HUES6 (cell line): ENCODE results near the gene STK16.
"Not testable (repeated sequence)": the region's sequence is repeated elsewhere in the genome, so short reads cannot be mapped to it uniquely, and the experiment has no call there.

ENCODE experiments used
- H3K27ac ChIP-seq: 2 replicates; pipeline ENCODE4 v1.7.0; 2013; ENCODE audit warnings: low read depth, mild to moderate bottlenecking, low read length, inconsistent platforms
- H3K27me3 ChIP-seq: 2 replicates; pipeline ENCODE4 v1.6.1; 2013; ENCODE audit warnings: low read length; ENCODE audit not compliant: control insufficient read depth, insufficient read depth
- H3K36me3 ChIP-seq: 2 replicates; pipeline ENCODE4 v1.6.1; 2013; ENCODE audit warnings: low read length; ENCODE audit not compliant: control insufficient read depth, insufficient read depth
- H3K4me1 ChIP-seq: 2 replicates; pipeline ENCODE4 v1.6.1; 2013; ENCODE audit warnings: low read length; ENCODE audit not compliant: control insufficient read depth, insufficient read depth
- H3K4me3 ChIP-seq: 2 replicates; pipeline ENCODE4 v1.5.1; 2013; ENCODE audit warnings: low read depth, low read length
- H3K9ac ChIP-seq: one replicate; pipeline ENCODE4 v1.6.1; 2013; ENCODE audit warnings: mild to moderate bottlenecking, low read length
- H3K9me3 ChIP-seq: 2 replicates; pipeline ENCODE4 v1.6.1; 2013; ENCODE audit warnings: low read depth, low read length; ENCODE audit not compliant: control insufficient read depth, insufficient read depth

The STK16 gene, protein sequence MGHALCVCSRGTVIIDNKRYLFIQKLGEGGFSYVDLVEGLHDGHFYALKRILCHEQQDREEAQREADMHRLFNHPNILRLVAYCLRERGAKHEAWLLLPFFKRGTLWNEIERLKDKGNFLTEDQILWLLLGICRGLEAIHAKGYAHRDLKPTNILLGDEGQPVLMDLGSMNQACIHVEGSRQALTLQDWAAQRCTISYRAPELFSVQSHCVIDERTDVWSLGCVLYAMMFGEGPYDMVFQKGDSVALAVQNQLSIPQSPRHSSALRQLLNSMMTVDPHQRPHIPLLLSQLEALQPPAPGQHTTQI

DNA sequence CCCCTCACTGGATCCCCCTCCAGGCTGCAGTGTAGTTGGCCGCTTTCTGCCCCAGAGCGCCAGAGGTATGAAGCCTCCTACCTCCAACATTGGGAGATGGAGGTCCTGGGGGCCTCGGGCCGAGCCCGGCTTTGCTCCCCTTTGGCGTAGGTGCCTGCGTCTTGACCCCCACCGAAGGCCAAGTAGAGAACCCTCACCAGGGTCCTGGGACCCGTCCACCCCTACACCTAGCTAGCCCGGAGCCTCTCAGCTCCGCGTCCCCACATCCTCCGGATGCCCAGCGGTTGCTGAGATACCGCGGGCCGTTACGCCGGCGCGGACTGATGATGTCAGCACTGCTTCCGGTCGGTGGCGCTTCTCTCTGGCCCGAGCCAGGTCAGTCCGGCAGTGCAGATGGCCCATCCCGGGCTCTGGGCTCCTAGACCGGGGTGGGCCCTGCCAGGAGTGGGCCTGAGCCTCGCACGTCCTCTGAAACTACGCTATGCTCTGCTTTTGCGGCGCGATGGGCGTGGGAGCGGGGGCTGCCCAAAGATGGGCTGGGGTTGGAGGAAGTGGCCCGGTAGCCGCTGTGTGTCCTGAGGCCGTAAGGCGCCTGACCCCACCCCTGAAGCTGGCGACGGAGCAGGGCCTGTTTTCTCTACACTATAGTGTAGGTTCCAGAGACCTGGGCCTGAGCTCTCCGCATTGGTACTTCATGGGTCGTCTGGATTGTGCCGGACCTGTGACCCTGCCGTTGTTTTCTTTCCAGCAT is at the start of gene STK16, which contains the start of gene GLB1L:
TSS of gene STK16 (plus strand) at position 332 of the 751 bp plus-strand sequence. CDS start 521 bp downstream, outside the sequence.
TSS of gene GLB1L (minus strand) at position 297 of the 751 bp plus-strand sequence. CDS start 1,871 bp downstream, outside the sequence.
- Histone ChIP-seq H3K4me1 (peaks cover 16% of the 10 kb centered on the region), H3K4me3 (peak within 1 kb of the TSS; percentile 83), H3K36me3 (peaks cover 21% of the 10 kb centered on the region), H3K27ac (peak within 1 kb of the TSS; percentile 68), H3K27me3 (peaks cover under 1% of the 10 kb centered on the region; the same call in 1 of the 2 replicates), H3K9ac (peak within 1 kb of the TSS; percentile 86), H3K9me3 (no peaks in the 10 kb centered on the region)

DNA sequence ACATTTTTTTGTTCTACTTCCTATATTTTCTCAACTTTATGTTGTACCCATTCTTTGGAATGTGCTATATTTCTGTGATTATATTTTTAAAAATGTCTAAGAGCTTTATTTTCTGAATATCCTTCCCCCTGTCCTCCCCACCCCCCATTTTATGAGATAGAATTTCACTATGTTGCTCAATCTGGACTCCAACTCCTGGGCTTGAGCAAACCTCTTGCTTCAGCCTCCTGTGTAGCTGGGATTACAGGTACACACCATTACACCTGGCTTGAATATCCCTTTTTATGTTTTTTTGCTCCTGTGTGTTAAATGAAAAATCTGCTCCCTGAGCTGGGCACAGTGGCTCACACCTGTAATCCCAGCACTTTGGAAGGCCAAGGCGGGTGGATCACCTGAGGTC is 47.9 kb upstream of the STK16 start:
- H3K9me3 ChIP-seq, result no peaks in the 10 kb centered on the region
- no peaks in the 10 kb centered on the region for H3K36me3 ChIP-seq
- H3K4me3 ChIP-seq, result no peak overlapping the region
- H3K27ac ChIP-seq, result no peak overlapping the region
- H3K27me3 ChIP-seq, result no peaks in the 10 kb centered on the region
- H3K4me1 ChIP-seq, result no peaks in the 10 kb centered on the region
- H3K9ac ChIP-seq, result no peak overlapping the region

DNA sequence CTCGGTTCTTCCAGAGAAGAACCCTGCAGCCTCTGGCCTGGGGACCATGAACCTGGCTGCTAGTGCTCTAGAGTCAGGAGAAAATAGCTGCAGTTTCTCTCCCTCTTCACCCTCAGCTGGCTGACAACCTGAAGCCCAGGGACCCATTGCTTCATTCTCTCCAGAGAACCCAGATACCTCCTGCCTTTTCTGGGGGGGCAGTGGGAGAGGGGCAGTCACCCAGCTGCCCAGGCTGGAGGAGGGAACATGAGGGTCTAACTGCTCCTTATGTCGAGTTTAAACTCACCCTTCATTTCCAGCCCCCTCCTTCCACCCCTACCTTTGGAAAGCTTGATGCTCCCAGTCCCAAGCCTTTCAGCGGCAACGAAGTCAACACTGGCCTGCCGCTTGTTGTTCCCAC is 46.3 kb upstream of the STK16 start:
- H3K27me3 ChIP-seq, result no peaks in the 10 kb centered on the region
- H3K27ac ChIP-seq, result no peak overlapping the region
- H3K36me3 ChIP-seq, result no peaks in the 10 kb centered on the region
- H3K9ac ChIP-seq, result no peak overlapping the region
- no peaks in the 10 kb centered on the region for H3K4me1 ChIP-seq
- no peak overlapping the region for H3K4me3 ChIP-seq
- no peaks in the 10 kb centered on the region for H3K9me3 ChIP-seq

DNA sequence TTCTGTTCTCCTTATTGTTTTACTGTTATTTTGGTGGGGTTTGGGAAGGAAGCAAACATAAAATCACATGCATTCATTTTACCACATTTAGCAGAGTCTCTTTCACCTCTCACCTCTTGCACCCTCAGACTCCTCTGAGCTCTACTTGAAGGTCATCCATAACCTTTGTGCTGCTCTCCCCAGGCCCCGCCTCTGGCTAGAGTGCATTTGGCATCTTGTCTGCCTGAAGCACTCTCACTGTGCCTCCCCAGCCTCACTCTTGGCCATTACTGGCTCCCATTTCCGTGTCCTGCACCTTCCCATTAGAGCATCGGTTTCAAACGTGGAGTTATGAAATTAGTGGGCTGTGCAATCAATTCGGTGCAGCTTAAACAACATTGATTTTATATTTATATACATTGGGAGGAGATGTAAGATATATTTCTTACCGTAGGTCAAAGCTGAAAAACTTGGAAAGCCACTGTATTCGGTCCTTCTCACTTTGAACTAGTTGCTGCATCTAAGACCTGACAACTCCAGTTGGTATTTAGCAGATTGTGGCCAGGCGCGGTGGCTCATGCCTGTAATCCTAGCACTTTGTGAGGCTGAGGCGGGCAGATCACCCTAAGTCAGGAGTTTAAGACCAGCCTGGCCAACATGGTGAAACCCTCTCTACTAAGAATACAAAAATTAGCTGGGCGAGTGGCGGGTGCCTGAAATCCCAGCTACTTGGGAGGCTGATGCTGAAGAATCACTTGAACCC is 45.6 kb upstream of the STK16 start:
- H3K27ac ChIP-seq, result no peak overlapping the region
- 0 out of 2 replicates have a peak, but pooled peaks cover 2% of the 10 kb centered on the region for H3K9me3 ChIP-seq
- no peak overlapping the region for H3K4me3 ChIP-seq
- no peak overlapping the region for H3K9ac ChIP-seq
- no peaks in the 10 kb centered on the region for H3K27me3 ChIP-seq
- H3K36me3 ChIP-seq, result no peaks in the 10 kb centered on the region
- no peaks in the 10 kb centered on the region for H3K4me1 ChIP-seq

DNA sequence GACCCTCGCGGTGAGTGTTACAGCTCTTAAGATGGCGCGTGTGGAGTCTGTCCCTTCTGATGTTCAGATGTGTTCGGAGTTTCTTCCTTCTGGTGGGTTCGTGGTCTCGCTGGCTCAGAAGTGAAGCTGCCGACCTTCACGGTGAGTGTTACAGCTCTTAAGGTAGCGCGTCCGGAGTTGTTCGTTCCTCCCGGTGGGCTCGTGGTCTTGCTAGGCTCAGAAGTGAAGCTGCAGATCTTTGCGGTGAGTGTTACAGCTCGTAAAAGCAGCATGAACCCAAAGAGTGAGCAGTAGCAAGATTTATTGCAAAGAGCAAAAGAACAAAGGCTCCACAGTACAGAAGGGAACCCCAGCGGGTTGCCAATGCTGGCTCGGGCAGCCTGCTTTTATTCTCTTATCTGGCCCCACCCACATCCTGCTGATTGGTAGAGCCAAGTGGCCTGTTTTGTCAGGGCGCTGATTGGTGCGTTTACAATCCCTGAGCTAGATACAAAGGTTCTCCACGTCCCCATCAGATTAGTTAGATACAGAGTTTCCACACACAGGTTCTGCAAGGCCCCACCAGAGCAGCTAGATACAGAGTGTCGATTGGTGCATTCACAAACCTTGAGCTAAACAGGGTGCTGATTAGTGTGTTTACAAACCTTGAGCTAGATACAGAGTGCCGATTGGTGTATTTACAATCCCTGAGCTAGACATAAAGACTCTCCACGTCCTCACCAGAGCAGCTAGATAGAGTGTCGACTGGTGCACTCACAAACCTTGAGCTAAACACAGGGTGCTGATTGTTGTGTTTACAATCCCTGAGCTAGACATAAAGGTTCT is 44.6 kb upstream of the STK16 start:
- not testable (repeated sequence) for H3K27me3 ChIP-seq, H3K9me3 ChIP-seq, H3K27ac ChIP-seq, H3K36me3 ChIP-seq, H3K4me3 ChIP-seq, H3K4me1 ChIP-seq, H3K9ac ChIP-seq

DNA sequence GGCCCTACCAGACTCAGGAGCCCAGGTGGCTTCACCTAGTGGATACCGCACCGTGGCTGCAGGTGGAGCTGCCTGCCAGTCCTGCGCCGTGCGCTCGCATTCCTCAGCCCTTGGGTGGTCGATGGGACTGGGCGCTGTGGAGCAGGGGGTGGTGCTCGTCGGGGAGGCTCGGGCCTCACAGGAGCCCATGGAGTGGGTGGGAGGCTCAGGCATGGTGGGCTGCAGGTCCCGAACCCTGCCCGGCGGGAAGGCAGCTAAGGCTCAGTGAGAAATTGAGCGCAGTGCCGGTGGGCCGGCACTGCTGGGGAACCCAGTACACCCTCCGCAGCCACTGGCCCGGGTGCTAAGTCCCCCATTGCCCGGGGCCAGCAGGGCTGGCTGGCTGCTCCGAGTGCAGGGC is 43.9 kb upstream of the STK16 start:
- not testable (repeated sequence) for H3K4me1 ChIP-seq, H3K9ac ChIP-seq, H3K9me3 ChIP-seq, H3K36me3 ChIP-seq, H3K27ac ChIP-seq, H3K27me3 ChIP-seq, H3K4me3 ChIP-seq

DNA sequence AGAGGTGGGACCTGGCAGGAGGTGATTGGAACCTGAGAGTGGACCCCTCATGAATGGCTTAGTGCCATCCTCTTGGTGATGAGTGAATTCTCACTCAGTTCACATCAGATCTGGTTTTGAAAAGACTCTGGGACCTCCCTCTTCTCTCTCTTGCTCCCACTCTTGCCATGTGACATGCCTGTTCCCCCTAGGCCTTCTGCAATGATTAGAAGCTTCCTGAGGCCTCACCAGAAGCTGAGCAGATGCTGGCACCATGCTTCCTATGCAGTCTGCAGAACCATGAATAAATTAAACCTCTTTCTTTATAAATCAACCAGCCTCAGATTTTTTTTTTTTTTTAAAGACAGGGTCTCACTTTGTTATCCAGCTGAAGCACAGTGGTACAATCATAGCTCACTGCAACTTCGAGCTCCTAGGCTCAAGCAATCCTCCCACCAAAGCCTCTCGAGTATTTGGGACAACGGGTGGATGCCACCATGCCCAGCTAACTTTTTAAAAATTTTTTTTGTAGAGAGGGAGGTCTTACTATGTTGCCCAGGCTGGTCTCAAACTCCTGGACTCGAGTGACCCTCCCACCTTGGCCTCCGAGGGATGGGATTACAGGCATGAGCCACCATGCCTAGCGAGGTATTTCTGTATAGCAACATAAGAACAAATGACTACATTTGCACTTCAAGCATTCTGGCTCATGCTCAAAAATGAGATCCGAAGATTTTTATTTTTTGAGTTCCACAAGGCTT is 40.7 kb upstream of the STK16 start:
- H3K4me1 ChIP-seq, result peaks cover 8% of the 10 kb centered on the region
- H3K9ac ChIP-seq, result no peak overlapping the region
- 0 out of 2 replicates have a peak, but pooled peaks cover 2% of the 10 kb centered on the region for H3K9me3 ChIP-seq
- H3K27me3 ChIP-seq, result no peaks in the 10 kb centered on the region
- H3K4me3 ChIP-seq, result no peak overlapping the region
- H3K27ac ChIP-seq, result no peak overlapping the region
- peaks cover 21% of the 10 kb centered on the region for H3K36me3 ChIP-seq

DNA sequence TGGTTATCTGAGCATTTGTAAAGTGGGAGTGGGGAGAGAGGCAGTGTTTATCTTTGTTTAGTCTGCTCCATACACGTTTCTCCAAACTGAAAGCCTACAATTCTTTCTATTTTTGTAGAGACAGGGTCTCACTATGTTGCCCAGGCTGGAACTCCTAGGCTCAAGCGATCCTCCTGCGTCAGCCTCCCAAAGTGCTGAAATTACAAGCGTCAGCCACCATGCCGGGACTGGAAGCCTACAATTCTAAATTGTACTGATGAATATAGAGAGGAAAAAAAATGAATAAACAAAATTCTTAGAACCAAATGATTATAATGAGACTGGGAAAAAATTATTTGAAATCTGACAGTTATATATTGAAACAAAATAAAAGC is 40.1 kb upstream of the STK16 start:
- peaks cover 8% of the 10 kb centered on the region for H3K4me1 ChIP-seq
- H3K9ac ChIP-seq, result no peak overlapping the region
- H3K36me3 ChIP-seq, result peaks cover 27% of the 10 kb centered on the region
- H3K27me3 ChIP-seq, result no peaks in the 10 kb centered on the region
- H3K27ac ChIP-seq, result no peak overlapping the region
- 0 out of 2 replicates have a peak, but pooled peaks cover 2% of the 10 kb centered on the region for H3K9me3 ChIP-seq
- no peak overlapping the region for H3K4me3 ChIP-seq

DNA sequence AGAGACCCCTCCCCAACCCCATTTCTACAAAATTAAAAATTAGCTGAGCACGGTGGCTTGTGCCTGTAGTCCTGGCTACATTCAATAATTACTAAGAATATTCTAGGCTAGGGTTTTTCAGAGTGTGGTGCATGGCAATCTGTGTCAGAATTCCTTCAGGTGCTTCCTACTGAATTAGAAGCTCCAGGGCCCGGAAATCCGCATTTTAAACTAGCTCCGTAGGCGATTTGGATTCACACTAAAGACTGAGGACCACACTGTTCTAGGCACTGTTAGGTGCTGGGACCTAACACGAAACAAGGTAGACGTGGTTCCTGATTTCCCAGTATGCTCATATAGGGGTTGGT is 39.3 kb upstream of the STK16 start:
- no peaks in the 10 kb centered on the region for H3K27me3 ChIP-seq
- 0 out of 2 replicates have a peak, but pooled peaks cover 2% of the 10 kb centered on the region for H3K9me3 ChIP-seq
- peaks cover 8% of the 10 kb centered on the region for H3K4me1 ChIP-seq
- H3K27ac ChIP-seq, result no peak overlapping the region
- peak overlapping the region; percentile 55 for H3K9ac ChIP-seq
- H3K4me3 ChIP-seq, result peak overlapping the region; percentile 78
- H3K36me3 ChIP-seq, result peaks cover 35% of the 10 kb centered on the region
